ENCODE measurements around the gene FUBP1.
"Not testable (repeated sequence)": the region's sequence is repeated elsewhere in the genome, so short reads cannot be mapped to it uniquely, and the experiment has no call there.

Gene FUBP1, protein sequence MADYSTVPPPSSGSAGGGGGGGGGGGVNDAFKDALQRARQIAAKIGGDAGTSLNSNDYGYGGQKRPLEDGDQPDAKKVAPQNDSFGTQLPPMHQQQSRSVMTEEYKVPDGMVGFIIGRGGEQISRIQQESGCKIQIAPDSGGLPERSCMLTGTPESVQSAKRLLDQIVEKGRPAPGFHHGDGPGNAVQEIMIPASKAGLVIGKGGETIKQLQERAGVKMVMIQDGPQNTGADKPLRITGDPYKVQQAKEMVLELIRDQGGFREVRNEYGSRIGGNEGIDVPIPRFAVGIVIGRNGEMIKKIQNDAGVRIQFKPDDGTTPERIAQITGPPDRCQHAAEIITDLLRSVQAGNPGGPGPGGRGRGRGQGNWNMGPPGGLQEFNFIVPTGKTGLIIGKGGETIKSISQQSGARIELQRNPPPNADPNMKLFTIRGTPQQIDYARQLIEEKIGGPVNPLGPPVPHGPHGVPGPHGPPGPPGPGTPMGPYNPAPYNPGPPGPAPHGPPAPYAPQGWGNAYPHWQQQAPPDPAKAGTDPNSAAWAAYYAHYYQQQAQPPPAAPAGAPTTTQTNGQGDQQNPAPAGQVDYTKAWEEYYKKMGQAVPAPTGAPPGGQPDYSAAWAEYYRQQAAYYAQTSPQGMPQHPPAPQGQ

DNA sequence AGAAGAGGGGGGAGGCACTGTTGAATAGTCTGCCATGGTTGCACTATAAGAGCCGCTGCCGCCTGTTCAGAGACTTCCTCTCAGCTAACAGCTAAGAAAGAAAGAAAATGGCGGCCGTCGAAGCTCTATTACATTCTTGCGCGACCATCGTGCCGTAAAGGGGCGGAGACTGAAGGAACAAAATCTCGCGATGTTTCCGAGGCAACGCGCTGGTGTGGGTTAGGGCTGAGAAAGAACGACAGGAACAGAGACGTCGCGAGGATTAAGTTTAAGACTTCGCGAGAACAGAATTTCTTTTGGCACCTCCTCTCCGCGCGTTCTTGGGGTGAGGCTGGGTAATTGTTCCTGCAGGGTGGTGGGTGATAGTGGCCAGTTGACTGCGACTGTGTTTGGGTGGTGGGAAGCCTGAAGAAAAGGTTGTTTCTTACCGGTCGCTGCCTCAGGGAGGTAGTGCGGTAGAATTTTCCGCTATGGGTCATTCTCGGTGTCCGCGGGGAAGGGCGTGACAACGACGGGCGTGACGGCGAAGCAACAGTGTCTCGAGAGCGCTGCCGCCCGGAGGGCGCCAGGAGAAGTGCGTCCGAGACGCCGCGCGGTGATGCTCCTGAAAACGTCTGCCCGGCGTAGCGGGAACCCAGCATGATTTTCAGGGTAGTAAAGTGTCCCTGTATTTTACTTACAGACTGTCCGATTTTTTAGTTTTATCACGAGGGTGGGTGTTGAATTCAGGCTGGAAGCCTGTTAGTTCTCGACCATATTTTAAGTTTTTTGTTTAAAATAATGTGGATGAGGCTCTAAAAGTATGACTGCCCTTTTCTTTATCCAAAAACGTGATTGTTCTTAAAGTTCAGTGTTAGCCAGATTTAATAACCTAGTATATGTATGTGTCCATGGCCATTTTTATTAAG lies at the start of gene FUBP1:
Gene FUBP1 (minus strand): TSS at position 104 of the 908 bp plus-strand sequence. CDS start 68 bp downstream, at position 36.
- DNase-seq = peak; percentile 93

DNA sequence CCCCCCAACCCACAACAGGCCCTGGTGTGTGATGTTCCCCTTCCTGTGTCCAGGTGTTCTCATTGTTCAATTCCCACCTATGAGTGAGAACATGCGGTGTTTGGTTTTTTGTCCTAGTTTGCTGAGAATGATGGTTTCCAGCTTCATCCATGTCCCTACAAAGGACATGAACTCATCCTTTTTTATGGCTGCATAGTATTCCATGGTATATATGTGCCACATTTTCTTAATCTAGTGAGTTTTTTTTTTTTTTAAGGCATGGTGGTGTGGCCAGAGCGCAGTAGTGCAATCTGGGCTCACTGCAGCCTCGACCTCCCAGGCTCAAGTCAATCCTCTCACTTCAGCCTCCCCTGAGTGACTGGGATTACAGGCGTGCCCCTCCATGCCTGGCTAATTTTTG lies 42.3 kb upstream of the FUBP1 start:
- not testable (repeated sequence) for DNase-seq

GRCh38 chr1:78019024-78019423 lies 40.2 kb upstream of the FUBP1 start:
- DNase-seq = no peak

DNA sequence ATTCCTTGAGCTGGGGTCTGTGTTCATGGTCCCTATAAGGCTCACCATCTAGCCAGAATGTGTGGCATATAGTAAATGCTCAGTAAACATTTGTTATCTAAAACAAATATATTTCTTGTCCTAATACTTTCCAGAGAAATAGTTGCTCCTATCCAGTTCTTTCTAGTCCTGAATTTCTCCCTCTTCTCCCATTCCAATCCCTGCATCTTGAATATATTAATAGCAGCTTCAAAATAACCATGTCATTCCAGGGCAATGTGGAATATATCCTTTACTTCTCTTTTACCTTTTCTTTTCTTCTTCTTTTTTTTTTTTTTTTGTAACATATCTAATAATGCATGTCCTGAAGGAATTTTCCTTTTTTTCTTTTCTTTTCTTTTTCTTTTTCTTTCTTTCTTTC lies 36.3 kb upstream of the FUBP1 start:
- no peak for DNase-seq

DNA sequence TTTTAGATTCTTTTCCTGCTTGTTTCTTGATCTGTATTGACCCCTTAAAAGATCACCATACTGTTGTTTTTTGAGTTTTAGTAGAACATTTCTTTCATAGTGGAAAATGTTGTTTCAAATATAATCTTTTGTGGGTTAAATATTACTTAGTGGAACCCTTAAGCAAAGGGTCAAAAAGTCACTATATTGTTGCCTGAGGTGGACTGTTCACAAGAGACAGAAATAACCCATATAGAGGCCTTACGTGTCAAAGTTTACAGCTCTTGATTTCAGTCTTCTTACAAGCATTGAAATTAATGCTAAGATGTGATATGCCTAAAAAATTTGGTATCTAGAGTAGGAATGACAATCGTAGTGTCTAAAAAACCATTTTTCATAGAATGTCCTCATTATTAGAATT lies 32.2 kb upstream of the FUBP1 start:
- DNase-seq = no peak

GRCh38 chr1:78009836-78010235 lies 31.0 kb upstream of the FUBP1 start:
- no peak for DNase-seq

GRCh38 chr1:78009276-78009675 lies 30.4 kb upstream of the FUBP1 start:
- DNase-seq = no peak

DNA sequence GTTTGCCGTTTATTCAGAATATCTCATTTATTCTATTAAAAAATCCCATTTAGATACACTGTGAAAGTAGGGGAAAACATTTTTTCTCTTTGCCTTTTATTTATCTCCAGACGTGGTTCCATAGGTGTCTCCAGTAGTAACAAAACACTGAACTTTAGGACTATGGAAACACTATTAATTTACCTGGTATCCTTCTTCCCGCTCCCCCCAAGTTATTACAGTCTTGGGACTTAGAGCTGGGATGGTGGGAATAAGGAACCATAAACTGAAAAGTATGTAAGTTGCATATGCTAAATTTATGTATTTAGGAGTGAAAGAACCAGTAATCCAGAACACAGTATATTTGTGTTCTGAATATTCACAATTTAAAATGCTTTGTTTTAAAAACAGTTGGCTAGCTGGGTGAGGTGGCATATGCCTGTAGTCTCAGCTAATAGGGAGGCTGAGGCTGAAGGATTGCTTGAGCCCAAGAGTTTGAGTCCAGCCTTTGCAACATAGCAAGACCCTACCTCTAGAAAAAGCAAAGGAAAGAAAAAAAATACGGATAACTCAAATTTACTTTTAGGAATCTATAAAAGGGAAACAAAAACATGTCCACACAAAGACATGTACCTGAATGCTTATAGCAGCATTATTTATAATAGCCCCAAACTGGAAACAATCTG lies 28.9 kb upstream of the FUBP1 start:
- DNase-seq = no peak

DNA sequence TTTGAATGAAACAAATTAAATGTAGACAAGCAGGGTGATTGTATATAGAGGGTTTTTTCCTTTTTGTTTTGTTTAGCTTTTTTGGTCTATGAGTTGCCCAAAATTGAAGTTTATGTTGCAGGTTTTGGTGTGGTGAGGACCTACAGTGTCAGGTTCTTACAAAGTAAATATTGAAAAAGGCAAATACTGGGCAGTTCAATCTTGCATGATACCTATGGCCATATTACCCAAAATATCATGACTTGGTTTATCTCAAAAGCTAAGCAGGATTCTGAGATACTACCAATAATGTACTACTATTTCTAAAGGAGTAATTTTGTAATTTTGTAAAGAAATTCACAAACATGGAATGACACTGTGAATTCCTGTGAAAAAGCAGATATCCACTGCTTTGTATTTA lies 27.6 kb upstream of the FUBP1 start:
- no peak for DNase-seq

- no peak for DNase-seq
These were observed 26.9 kb upstream of the FUBP1 start for GRCh38 chr1:78005755-78006154.

GRCh38 chr1:78005448-78005722 lies 26.5 kb upstream of the FUBP1 start:
- DNase-seq = no peak

GRCh38 chr1:78004719-78005447 lies 26.0 kb upstream of the FUBP1 start, which contains the start of gene DNAJB4:
Gene DNAJB4 (plus strand): TSS chr1:78004939. CDS start chr1:78005111, 172 bp downstream.
- DNase-seq = peak; percentile 50

DNA sequence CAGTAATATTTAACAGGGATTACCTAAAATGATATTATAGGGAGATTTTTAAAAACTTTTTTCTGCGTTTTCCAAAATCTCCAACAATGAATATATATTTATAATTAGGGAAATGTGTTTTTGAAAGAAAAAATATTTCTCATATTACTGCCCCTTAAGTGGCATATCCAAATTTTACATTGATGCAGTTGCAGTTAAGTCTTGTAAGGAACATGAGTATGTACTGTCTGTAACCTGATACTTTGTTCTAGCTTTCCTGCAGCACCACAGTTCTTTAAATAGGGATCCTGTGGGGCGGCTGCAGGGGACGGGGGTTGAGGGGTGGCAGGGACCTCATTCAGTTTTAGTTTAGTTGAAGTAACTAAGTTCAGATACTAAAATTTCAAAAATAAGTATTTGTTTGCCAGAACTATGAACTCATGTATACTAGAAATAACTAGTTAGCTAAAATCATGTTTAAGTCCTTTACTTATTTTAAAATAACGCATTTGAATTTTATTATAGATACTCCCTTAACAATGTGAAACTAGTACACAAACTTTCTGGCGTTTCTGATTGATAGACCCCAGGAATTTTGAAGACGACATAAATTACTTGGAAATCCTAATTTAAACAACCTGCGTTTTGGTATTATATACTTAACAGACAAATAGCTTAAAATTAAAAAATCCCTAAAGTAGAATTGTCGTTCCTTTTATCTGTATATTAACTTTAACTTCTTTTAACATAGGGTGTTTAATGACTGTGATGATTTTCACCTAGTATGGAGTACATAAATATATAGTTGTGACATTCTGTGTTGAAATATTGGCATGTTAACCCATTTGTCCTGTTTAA lies 25.2 kb upstream of the FUBP1 start:
- DNase-seq = peak; percentile 37

- DNase-seq = no peak
These were observed 24.3 kb upstream of the FUBP1 start for GRCh38 chr1:78003070-78003746.

GRCh38 chr1:78000536-78000935 lies 21.7 kb upstream of the FUBP1 start:
- DNase-seq = not testable (repeated sequence)

DNA sequence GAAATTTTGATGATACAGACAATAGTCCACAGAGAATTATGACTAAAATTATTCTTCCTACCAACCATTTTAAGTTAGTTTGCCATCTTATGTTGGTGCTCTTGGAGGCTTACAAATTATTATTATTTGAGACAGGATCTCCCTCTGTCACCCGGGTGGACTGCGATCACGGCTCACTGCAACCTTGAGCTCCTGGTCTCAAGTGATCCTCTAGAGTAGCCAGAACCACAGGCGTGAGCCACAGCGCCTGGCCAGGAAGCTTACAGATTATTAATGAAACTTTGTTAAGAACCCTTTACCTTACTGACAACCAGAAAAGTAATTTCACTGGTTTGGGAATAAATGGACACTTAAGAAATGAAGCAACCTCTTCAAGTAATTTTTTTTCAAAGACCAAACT lies 17.9 kb upstream of the FUBP1 start:
- DNase-seq = no peak

DNA sequence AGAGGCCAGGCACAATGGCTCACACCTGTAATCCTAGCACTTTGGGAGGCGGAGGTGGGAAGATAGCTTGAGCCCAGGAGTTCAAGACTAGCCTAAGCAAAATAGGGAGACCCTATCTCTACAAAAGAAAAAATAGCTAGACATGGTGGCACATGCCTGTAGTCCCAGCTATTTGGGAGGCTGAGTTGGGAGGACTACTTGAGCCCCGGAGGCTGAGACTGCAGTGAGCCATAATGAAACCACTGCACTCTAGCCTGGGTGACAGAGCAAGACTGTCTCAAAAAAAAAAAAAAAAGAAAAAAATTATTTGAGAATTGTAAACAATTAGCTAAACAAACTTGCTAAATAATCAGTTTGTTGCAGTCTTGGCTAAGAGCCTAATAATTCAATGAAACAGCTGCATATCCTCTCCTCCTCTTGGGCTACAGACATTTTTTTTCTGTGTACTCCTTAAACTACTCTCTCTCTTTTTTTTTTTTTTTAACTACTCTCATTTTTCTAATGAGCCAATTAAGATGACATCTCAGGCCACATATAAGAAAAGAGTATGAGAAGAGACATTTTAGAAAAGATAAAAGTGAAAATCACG lies 15.3 kb upstream of the FUBP1 start:
- DNase-seq = no peak

- DNase-seq = no peak
These were observed 12.8 kb upstream of the FUBP1 start for GRCh38 chr1:77991638-77992037.

- no peak for DNase-seq
These were observed 11.8 kb upstream of the FUBP1 start for GRCh38 chr1:77990629-77991204.

DNA sequence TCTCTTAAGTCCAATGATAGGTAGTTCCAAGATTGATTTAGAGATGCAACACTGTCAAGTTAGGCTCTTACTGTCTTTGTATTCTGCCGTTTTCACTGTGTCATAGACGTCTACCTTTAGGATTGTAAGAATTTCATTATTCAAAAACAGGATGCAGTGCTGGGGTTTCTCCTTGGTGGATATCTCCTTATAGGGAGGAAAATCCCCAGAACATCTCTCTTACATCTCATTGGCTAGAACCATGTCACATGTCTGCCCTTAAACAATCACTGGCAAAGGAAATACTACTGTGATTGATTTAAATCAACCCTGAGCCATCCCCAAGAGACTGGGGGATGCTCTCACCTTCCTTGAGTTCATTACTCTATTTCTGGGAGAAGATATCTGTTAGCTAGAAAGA lies 10.9 kb upstream of the FUBP1 start:
- no peak for DNase-seq

Measured in activated gamma-delta T cell treated with Interleukin-2 at 50 U/mL for 16 hours (primary cell).